ENCODE data around the gene TOM1.
"Not testable (repeated sequence)": the region's sequence is repeated elsewhere in the genome, so short reads cannot be mapped to it uniquely, and the experiment has no call there.

The TOM1 gene

DNA sequence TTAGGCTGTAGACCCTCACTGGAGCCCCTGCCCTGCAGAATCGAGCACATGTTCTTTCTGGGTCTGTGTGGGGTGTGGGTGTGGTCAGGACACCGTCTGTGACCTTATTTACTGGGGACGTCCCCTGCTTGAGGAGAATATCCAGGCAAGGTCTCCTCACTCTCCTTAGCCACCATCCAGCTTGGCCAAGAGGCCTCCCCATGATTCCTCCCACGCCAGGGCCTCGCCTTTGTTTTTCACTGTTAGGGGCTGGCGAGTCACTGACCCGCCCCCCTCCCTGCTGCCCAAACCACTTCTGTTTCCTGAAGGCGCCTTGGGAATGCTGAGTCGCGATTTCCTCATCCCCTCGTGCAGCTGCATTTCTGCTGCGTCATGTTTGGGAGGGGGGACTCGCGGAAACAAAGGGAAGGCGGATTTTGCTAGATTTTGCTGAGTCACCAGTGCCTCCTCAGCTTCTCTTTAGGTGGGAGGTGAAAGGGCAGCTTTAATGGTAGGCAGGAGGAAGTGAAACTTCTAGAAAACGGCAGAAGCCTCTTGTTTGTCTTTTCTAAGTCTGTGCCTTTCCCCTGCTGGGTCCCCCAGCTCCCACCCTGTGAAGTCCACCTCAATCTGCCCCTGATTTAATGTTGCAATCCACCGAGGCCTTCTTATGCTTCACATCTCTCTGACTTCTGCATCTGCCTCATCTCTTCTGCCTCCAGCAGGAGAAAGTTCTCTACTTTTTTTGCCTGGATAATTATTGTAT lies 77.2 kb downstream of the TOM1 start:
- peak; percentile 50 for DNase-seq

GRCh38 chr22:35377735-35378134 lies 78.0 kb downstream of the TOM1 start:
- DNase-seq: no peak

- DNase-seq: no peak
These were observed 78.9 kb downstream of the TOM1 start for GRCh38 chr22:35378621-35379020.

GRCh38 chr22:35379146-35379993 lies 79.7 kb downstream of the TOM1 start:
- DNase-seq: no peak

DNA sequence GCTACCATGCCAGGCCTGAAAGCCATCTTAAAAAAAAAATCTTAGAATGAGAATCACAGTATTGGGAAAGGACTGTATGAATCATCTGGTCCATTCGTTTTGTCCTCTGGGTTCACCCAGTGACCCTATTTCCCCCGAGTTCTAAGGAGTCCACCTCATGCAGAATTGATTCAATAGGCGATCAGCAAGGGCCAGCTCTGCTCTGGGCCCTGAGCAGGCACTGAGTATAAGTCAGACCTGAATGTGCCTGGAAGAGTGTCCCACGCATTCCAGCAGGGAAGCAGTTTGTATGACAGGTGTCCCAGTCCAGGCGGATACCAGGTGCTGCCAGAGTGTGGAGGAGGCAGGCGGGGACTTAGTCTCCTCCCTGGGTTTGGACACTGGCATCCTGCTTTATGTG lies 80.3 kb downstream of the TOM1 start:
- no peak for DNase-seq

DNA sequence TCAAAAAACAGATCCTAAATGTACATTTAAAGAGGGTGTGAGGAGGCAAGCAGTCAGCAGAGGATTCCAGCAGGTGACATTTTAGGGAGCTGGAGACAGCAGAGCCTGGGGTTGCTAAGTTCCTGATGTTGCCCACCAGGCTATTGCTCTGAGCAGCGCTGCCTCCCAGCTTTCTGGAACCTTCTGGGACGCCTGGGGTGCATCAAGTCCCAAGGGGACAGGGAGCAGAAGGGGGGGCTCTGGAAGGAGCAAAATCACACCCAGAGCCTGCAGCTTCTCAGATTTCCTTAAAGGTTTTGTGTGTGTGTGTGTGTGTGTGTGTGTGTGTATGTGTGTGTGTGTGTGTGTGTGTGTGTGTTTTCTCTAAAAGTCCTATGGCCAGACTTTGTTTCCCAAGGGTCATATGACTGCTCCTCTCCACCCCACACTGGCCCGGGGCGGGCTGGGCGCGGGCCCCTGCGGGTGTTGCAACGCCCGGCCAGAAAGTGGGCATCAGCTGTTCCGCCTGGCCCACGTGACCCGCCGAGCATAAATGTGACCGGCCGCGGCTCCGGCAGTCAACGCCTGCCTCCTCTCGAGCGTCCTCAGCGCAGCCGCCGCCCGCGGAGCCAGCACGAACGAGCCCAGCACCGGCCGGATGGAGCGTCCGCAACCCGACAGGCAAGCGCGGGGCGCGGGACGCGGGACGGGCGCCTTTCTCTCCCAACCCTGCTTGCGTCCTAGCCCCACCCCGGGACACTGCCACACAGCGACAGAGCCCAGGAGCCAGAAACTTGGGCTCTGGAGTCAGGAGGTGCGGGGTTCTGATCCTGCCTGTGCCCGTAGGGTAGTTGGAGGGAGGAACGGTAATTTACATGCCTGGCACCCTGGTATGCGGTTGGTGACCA lies 81.1 kb downstream of the TOM1 start, which contains the start of gene HMOX1:
Gene HMOX1, plus strand, starts transcription at position 560 of the 887 bp plus-strand sequence. Its CDS starts 78 bp downstream, at position 638.
- DNase-seq: peak; percentile 67

GRCh38 chr22:35381424-35382009 lies 81.8 kb downstream of the TOM1 start:
- no peak for DNase-seq

- DNase-seq: no peak
These were observed 84.0 kb downstream of the TOM1 start for GRCh38 chr22:35383679-35384071.

GRCh38 chr22:35384527-35384926 lies 84.8 kb downstream of the TOM1 start:
- no peak for DNase-seq

GRCh38 chr22:35384975-35385588 lies 85.4 kb downstream of the TOM1 start:
- no peak for DNase-seq

DNA sequence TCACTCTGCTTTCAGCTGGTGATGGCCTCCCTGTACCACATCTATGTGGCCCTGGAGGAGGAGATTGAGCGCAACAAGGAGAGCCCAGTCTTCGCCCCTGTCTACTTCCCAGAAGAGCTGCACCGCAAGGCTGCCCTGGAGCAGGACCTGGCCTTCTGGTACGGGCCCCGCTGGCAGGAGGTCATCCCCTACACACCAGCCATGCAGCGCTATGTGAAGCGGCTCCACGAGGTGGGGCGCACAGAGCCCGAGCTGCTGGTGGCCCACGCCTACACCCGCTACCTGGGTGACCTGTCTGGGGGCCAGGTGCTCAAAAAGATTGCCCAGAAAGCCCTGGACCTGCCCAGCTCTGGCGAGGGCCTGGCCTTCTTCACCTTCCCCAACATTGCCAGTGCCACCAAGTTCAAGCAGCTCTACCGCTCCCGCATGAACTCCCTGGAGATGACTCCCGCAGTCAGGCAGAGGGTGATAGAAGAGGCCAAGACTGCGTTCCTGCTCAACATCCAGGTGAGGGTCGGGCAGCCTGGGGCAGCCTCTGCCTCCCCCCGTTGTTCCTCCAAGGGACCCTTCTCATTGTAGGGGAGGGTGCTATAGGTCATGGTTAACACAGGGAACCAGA lies 87.1 kb downstream of the TOM1 start:
- DNase-seq: no peak

DNA sequence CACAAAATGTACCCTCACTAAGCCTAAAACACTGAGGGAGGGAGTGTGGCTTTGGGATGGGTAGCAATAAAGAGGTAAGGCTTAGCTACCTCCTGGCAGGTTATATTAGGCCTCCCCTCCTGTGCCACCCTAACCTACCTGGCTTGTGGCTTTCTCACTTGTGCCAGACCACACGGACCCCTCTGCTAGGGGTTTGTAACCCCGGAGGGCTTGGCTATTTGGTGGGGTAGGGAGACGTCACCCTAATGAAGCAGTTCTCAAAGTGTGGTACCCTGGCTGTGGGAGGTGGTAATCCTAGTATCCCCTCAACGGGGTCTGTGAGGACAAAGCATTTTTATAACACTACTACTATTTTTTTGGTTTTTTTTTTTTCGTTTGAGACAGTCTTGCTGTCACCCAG lies 91.2 kb downstream of the TOM1 start:
- no peak for DNase-seq

DNA sequence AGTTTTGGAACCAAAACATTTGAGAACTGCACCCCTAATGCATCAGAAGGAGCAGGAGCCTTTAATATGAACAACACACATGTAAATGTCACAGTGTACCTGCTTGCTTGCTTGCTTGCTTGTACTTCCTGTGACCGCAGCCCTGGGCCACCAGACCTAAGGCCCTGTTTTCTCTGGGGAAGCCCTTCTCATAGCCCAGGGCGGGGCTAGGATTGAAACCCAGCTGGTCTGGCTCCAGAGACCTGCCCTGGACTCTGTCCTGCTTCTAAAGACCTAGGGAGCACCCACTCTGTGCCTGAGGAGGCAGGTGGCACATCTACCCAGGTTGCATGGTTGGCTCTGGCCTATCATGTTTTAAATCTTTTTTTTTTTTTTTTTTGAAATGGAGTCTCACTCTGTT lies 92.7 kb downstream of the TOM1 start:
- DNase-seq: no peak

DNA sequence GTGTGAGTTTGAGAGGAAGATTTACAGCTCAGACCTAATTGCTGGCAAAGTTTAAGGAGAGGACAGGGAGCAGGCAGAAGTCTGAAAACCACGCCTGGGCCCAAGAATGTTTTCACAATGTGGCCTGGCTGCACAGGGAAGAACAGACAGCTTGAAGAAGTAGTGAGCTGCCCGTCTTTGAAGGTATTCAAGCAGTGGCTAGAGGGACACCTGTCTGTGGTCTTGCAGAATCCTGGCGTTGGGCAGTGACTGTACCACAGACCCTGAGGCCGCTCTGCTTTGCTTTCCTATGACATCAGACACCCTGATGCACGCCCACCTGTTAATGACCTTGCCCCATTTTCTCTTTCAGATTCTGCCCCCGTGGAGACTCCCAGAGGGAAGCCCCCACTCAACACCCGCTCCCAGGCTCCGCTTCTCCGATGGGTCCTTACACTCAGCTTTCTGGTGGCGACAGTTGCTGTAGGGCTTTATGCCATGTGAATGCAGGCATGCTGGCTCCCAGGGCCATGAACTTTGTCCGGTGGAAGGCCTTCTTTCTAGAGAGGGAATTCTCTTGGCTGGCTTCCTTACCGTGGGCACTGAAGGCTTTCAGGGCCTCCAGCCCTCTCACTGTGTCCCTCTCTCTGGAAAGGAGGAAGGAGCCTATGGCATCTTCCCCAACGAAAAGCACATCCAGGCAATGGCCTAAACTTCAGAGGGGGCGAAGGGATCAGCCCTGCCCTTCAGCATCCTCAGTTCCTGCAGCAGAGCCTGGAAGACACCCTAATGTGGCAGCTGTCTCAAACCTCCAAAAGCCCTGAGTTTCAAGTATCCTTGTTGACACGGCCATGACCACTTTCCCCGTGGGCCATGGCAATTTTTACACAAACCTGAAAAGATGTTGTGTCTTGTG lies 93.7 kb downstream of the TOM1 start:
- no peak for DNase-seq

DNA sequence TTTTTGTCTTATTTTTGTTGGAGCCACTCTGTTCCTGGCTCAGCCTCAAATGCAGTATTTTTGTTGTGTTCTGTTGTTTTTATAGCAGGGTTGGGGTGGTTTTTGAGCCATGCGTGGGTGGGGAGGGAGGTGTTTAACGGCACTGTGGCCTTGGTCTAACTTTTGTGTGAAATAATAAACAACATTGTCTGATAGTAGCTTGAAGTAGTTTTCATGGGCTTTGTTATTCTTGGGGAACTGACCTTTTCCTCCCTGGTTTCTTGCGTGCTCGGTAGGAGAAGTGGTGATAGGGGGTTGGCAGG lies 94.3 kb downstream of the TOM1 start:
- no peak for DNase-seq

DNA sequence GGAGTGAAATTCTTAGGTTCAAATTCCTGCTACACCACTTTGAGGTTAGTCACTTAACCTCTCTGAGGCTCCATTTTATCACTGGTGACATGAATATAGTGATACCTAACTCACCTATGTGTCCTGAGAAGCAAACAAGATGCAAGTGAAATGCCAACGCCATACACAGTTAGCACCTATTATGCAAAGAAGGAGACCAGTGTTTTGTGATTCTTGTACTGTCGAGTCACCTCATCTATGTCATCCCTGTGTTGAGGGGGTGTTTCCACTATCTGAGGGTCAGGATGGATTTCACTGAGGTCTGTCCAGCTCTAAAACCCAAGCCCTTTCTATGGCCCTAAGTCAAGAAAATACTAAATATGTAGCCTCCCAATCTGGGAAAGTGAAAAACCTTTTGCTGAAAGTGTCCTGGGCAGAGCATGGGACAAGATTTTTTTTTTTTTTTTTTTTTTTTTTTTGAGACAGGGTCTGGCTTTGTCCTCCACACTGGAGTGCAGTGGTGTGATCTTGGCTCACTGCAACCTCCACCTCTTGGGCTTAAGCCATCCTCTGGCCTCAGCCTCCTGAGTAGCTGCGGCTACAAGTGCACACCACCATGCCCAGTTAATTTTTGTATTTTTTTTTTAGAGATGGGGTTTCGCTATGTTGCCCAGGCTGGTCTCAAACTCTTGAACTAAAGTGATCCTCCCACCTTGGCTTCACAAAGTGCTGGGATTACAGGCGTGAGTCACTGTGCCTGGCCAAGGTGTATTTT lies 95.3 kb downstream of the TOM1 start:
- no peak for DNase-seq

DNA sequence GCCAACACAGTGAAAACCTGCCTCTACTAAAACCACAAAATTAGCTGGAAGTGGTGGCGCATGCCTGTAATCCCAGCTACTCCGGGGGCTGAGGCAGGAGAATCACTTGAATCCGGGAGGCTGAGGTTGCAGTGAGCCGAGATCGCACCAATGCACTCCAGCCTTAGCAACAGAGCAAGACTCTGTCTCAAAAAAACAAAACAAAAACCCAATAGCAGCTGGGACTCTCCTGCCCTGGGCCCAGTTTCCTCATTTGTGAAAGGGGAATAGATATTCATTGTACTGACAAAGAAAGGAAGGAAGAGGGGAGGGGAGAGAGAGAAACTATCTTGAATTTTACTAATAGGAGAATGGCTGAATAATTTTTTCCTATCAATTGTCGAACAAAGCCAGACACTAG lies 96.9 kb downstream of the TOM1 start:
- DNase-seq: not testable (repeated sequence)

DNA sequence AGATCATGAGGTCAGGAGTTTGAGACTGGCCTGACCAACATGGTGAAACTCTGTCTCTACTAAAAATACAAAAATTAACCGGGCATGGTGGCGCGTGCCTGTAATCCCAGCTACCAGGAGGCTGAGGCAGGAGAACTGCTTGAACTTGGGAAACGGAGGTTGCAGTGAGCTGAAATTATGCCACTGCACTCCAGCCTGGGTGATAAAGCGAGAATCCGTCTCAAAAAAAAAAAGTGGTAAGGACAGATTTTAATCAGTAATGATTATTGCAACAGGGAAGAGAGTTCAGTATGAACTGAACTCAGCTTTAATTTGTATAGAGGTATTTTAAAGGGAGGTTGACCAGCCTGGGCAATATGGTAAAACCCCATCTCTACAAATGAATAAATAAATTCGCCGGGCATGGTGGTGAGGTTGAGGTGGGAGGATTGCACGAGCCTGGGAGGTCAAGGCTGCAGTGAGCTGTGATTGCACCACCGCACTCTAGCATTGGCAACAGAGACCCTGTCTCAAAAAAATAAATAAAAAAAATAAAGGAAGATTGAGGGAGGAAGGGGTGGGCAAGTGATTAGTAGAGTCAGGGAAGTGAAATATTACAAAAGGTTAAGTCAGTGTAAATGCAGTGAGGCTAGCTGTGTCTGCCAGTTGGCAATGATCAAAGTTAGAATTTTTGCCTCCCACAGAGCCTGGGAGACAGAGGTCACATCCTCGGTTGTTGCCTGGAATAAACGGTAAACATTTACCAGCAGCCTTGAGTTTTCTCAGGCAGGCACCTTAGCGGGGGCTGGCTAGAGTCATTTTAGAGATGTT lies 97.6 kb downstream of the TOM1 start:
- no peak for DNase-seq

Measured in activated CD4-positive, alpha-beta T cell treated with anti-CD3 and anti-CD28 coated beads for 48 hours (primary cell).